Dermis lymphatic vessel endothelial cell (primary cell): Measurements from ENCODE around the gene CCNJL. TPM values are rescaled to one million over a fixed set of nuclear protein-coding genes. Genes with fewer than 3 reads are reported as not detected.

Source experiments
- total RNA-seq: library from RNA; depleted of rRNA; stranded (reverse); fragments of >200 nt; gene quantifications from 2 replicates; pipeline ENCODE4 v1.2.1, GENCODE V29; 2014

Gene CCNJL
- total RNA-seq, result 4.0 and 6.6 TPM in 2 replicates

GRCh38 chr5:160312134-160312959, at the start of gene CCNJL:
CCNJL (minus strand) TSS chr5:160312564; CDS start chr5:160311923, 641 bp downstream.

GRCh38 chr5:160229190-160229742, 83.1 kb downstream of the CCNJL start, which contains the start of gene FABP6:
FABP6 (plus strand) TSS chr5:160229506; CDS start chr5:160229558, 52 bp downstream.

Other genes with a start within 250 kb of the CCNJL start
- gene PWWP2A, start 193.1 kb downstream of the CCNJL start, total RNA-seq, result 8.9 and 14.3 TPM in 2 replicates
- gene FABP6, start 83.1 kb downstream of the CCNJL start, total RNA-seq, result not detected in 2 replicates
- under 0.01 and 0.11 TPM in 2 replicates for gene C1QTNF2, start 58.1 kb upstream of the CCNJL start, total RNA-seq
- gene FAM200C, start 87.5 kb upstream of the CCNJL start, total RNA-seq, result 1.6 and 3.2 TPM in 2 replicates
- gene SLU7, start 106.5 kb upstream of the CCNJL start, total RNA-seq, result 64.3 and 72.5 TPM in 2 replicates
- gene PTTG1, start 109.3 kb upstream of the CCNJL start, total RNA-seq, result 26.3 and 38.9 TPM in 2 replicates